ENCODE results near the gene RARS1.

DNA sequence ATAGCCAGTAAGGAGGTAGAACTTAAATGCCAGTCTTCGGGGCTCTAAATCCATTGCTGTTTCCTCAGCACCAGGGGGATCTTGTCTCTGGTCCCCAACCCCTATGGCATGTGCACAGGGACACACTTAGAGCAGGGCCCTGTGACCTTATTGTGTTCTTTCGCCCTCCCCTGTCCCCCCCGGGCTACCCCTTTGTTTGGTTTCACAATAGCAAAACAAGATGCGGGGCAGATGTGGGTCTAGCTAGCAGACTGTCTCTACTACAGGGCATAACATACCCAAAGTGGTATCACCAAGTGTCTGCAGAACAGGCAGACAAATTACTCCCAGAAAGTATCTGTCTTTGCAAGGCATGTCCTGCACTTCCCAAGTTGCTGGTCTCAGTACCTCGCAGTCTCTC, 44.9 kb downstream of the RARS1 start:
- TF ChIP-seq, protein P1, sequence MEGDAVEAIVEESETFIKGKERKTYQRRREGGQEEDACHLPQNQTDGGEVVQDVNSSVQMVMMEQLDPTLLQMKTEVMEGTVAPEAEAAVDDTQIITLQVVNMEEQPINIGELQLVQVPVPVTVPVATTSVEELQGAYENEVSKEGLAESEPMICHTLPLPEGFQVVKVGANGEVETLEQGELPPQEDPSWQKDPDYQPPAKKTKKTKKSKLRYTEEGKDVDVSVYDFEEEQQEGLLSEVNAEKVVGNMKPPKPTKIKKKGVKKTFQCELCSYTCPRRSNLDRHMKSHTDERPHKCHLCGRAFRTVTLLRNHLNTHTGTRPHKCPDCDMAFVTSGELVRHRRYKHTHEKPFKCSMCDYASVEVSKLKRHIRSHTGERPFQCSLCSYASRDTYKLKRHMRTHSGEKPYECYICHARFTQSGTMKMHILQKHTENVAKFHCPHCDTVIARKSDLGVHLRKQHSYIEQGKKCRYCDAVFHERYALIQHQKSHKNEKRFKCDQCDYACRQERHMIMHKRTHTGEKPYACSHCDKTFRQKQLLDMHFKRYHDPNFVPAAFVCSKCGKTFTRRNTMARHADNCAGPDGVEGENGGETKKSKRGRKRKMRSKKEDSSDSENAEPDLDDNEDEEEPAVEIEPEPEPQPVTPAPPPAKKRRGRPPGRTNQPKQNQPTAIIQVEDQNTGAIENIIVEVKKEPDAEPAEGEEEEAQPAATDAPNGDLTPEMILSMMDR (IDR thresholded peaks at IDR 0.05) = no peak
- TF ChIP-seq, protein P2, sequence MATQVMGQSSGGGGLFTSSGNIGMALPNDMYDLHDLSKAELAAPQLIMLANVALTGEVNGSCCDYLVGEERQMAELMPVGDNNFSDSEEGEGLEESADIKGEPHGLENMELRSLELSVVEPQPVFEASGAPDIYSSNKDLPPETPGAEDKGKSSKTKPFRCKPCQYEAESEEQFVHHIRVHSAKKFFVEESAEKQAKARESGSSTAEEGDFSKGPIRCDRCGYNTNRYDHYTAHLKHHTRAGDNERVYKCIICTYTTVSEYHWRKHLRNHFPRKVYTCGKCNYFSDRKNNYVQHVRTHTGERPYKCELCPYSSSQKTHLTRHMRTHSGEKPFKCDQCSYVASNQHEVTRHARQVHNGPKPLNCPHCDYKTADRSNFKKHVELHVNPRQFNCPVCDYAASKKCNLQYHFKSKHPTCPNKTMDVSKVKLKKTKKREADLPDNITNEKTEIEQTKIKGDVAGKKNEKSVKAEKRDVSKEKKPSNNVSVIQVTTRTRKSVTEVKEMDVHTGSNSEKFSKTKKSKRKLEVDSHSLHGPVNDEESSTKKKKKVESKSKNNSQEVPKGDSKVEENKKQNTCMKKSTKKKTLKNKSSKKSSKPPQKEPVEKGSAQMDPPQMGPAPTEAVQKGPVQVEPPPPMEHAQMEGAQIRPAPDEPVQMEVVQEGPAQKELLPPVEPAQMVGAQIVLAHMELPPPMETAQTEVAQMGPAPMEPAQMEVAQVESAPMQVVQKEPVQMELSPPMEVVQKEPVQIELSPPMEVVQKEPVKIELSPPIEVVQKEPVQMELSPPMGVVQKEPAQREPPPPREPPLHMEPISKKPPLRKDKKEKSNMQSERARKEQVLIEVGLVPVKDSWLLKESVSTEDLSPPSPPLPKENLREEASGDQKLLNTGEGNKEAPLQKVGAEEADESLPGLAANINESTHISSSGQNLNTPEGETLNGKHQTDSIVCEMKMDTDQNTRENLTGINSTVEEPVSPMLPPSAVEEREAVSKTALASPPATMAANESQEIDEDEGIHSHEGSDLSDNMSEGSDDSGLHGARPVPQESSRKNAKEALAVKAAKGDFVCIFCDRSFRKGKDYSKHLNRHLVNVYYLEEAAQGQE (IDR thresholded peaks at IDR 0.05; ENCODE audit: insufficient read depth in 1 of 2, low read depth in 2 of 2, low read length in 1 of 2) = no peak
- no peak for TF ChIP-seq POLR2AphosphoS5 (IDR thresholded peaks at IDR 0.05; ENCODE audit: low read depth, low read length)
- TF ChIP-seq SIN3A (IDR thresholded peaks at IDR 0.05; ENCODE audit: borderline replicate concordance, insufficient read depth, low read depth, low read length) = no peak

All from Panc1 (cell line).